ENCODE data around the gene H2AZ2.
"Not testable (repeated sequence)": the region's sequence is repeated elsewhere in the genome, so short reads cannot be mapped to it uniquely, and the experiment has no call there.

GRCh38 chr7:44870780-44871179 lies 22.9 kb upstream of the H2AZ2 start:
- not testable (repeated sequence) for TF ChIP-seq CTCF, POLR2A (IDR thresholded peaks at IDR 0.05)

Data from lower leg skin (tissue), 3 donors.